Epithelial cell of esophagus (primary cell): Measurements from ENCODE around the gene PTPRT.

Experiments
- DNase-seq: peaks from one replicate; pipeline ENCODE4 v3.0.0; 2010; ENCODE audit warnings: low read depth
- H3K4me3 ChIP-seq: 2 replicates; pipeline ENCODE4 v1.5.1; 2011; ENCODE audit warnings: mild to moderate bottlenecking, low read length, control low read depth
- TF ChIP-seq, protein P1 (sequence below): IDR thresholded peaks from 2 replicates; pipeline ENCODE4 v1.5.1; 2011; ENCODE audit warnings: low read depth, mild to moderate bottlenecking, low read length, control low read depth, inconsistent platforms; ENCODE audit not compliant: insufficient read depth; ENCODE audit errors: missing control alignments

Gene PTPRT

DNA sequence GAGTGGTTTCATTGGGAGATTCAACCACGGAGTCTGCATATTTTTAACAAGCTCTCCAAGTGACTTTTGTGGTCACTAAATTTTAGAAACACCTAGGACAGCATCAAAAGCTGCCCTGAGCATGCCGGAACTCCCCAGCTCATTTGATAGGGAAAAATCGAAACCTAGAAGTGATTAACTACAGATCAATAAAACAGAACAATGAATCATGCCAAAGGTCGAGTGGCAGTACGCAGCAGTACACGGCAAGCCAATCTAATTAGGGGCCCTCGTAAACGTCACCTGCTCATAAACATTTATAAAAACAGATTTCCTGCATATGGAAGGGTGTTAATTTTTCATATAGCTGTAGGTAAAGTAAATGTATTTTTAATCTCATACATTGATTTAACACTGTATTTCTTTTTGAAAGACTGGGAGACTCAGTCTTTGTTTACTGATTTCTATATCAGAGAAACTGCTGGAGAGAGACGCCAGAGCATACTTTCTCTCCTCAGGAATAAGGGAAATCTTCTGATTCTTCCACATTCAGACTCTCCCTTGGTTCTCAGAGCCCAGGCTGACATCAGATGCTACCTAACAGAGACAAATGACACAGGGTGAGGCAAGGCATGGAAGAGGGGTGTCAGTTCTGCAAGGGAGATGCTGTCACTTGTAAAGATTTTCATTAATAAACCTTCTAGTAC, 232.5 kb downstream of the PTPRT start:
- H3K4me3 ChIP-seq = no peak overlapping the region
- TF ChIP-seq, protein P1, sequence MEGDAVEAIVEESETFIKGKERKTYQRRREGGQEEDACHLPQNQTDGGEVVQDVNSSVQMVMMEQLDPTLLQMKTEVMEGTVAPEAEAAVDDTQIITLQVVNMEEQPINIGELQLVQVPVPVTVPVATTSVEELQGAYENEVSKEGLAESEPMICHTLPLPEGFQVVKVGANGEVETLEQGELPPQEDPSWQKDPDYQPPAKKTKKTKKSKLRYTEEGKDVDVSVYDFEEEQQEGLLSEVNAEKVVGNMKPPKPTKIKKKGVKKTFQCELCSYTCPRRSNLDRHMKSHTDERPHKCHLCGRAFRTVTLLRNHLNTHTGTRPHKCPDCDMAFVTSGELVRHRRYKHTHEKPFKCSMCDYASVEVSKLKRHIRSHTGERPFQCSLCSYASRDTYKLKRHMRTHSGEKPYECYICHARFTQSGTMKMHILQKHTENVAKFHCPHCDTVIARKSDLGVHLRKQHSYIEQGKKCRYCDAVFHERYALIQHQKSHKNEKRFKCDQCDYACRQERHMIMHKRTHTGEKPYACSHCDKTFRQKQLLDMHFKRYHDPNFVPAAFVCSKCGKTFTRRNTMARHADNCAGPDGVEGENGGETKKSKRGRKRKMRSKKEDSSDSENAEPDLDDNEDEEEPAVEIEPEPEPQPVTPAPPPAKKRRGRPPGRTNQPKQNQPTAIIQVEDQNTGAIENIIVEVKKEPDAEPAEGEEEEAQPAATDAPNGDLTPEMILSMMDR = no peak
- no peak for DNase-seq

DNA sequence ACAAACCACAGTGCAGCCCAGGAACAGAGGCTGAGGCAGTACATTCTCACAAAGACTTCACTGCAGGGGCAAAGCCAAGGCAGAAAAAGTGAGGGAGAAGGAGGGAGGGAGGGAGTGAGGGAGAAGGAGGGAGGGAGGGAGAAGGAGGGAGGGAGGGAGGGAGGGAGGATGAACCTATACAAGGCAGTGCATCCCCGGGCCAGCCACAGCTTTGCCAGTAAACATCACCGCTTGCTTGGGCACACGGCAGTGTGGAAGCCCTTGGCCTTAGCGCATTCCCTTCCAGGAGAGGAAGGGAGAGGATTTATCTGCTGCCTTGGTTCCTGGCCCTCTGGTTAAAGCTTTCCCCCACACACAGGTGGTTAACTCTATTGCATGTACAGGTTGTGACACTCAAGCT, 234.0 kb downstream of the PTPRT start:
- no peak overlapping the region for H3K4me3 ChIP-seq
- TF ChIP-seq, protein P1 = no peak
- DNase-seq = no peak

DNA sequence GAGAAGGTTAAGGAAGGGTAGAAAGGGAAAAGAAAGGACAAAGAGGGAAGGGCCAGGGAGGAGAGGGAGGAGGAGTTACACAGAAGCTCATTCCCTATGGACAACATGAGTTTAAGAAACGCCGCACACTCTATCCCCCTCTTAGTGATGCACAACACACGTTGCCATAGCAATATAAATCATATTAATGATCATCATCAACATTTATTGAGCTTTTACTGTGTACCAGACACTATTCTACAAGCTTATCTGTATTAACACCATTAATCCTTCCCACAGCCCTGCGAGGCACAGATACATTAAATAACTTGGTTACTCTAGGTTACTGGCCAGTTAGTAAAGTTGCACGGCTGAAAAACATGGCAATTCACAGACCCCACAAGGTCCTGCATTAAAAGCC, 234.8 kb downstream of the PTPRT start:
- TF ChIP-seq, protein P1 = no peak
- H3K4me3 ChIP-seq = no peak overlapping the region
- no peak for DNase-seq

DNA sequence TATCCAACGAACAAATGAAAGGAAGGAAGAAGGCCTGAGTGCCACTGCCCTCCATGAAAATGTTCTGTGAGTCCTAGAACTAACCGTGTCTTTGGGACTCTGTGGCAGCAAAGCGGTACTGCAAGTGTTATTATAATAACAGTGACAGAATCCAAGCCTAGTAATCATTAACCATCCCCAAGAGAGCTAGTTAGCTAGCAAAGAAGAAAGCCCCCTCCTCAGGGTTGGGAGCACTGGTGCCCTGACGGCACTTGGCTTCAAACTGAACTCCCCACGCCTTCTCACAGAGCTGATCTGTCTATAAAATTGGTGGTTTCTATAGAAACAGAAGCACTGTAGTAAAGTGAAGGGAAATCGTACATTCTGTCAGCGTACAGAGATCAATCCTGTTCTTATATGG, 239.8 kb downstream of the PTPRT start:
- TF ChIP-seq, protein P1 = no peak
- H3K4me3 ChIP-seq = no peak overlapping the region
- DNase-seq = no peak

DNA sequence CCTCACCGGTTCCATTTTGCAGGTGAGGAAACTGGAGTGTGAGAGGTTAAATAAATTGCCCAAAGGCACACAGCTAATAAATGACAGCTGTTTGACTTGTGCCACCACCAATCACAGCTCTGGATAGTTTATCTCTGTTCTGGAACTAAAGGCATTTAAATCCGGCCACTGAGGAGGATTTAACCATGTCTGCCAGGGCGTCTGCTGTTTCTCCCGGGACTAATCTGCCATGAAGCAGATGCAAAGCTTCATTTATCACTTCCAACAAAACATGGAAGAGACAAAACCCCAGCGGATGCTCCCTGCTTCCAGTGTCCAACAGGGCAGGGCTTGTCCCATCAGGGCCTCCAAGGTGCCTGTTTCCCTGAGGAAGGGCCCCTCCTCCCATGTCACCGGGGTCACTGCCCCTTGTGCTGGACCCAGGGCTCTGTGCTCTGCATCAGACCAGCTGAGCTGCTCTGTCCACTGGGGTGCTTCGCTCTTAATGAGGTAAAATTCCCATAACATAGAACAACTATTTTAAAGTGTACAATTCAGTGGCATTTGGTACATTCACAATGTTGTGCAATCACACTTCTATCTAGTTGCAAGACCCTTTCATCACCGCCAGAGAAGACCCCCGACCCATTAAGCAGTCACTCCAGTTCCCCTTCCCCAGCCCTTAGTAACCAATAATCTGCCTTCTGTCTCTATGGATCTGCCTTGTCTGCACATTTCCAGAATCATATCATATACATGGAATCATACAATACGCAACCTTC, 244.3 kb downstream of the PTPRT start:
- TF ChIP-seq, protein P1 = no peak

DNA sequence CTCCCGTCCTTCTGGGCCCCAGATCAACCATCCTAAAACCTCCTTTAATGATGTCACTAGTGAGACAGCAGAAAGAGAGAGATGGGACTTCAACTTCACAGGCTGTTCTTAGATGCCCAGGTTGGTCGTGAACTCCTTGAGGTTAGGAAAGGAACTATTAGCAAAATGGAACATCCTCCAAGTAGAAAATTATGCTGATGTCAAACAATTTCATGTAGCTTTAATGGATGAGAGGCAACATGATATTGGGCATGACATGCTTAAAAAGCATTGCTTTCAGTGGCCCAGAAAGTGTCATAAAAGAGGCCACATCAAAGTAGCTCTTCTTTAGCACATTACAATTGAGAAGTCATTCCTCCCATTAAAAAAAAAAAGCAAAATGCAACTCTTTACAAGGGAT, 248.1 kb downstream of the PTPRT start:
- no peak overlapping the region for H3K4me3 ChIP-seq
- TF ChIP-seq, protein P1 = no peak
- DNase-seq = no peak

More for the DNA sequence above, 244.3 kb downstream of the PTPRT start:
- no peak overlapping the region for H3K4me3 ChIP-seq
- no peak for DNase-seq
